Thymus (tissue), 11 donors: Measurements from ENCODE around the gene ALDH1L1. TPM values are rescaled to one million over a fixed set of nuclear protein-coding genes. Genes with fewer than 3 reads are reported as not detected.

Experiments used
- DNase-seq, 9 donors: peaks; one replicate each; pipeline ENCODE4 v3.0.0-alpha.2; 2013; ENCODE audit warnings: low spot score in 9 of 9, low read depth in 6 of 9, missing footprints in 1 of 9
- H3K27ac ChIP-seq, 2 donors: one replicate each; pipeline ENCODE4 v1.5.1; 2013; ENCODE audit warnings: control low read depth in 1 of 2, low read depth in 1 of 2, low read length in 1 of 2, mild to moderate bottlenecking in 1 of 2, moderate library complexity in 1 of 2
- H3K27me3 ChIP-seq, 2 donors: one replicate each; pipeline ENCODE4 v1.5.1; 2013; ENCODE audit warnings: low read length in 1 of 2; ENCODE audit not compliant: control insufficient read depth in 2 of 2, insufficient read depth in 1 of 2
- H3K36me3 ChIP-seq, 2 donors: one replicate each; pipeline ENCODE4 v1.5.1; 2013; ENCODE audit warnings: low read length in 1 of 2, mild to moderate bottlenecking in 1 of 2, moderate library complexity in 1 of 2; ENCODE audit not compliant: control insufficient read depth in 2 of 2, insufficient read depth in 2 of 2
- H3K4me1 ChIP-seq, 2 donors: one replicate each; pipeline ENCODE4 v1.5.1; 2013; ENCODE audit warnings: low read length in 2 of 2; ENCODE audit not compliant: control insufficient read depth in 2 of 2, insufficient read depth in 2 of 2
- H3K4me3 ChIP-seq, 2 donors: one replicate each; pipeline ENCODE4 v1.5.1; 2013; ENCODE audit warnings: low read length in 2 of 2, control low read depth in 1 of 2, mild to moderate bottlenecking in 1 of 2
- H3K9me3 ChIP-seq, 2 donors: one replicate each; pipeline ENCODE4 v1.5.1; 2013; ENCODE audit warnings: low read length in 1 of 2, mild to moderate bottlenecking in 1 of 2; ENCODE audit not compliant: control insufficient read depth in 2 of 2, insufficient read depth in 1 of 2
- WGBS: extraction: QIAGEN DNeasy Blood & Tissue Kit; methylation state at CpG from one replicate; pipeline ENCODE4 v1.1.7; 2013; 5-methylcytosine and 5-hydroxymethylcytosine counted together
- polyA plus RNA-seq: library from polyadenylated mRNA; stranded (reverse); fragments of 200-250 nt; gene quantifications from one replicate; pipeline ENCODE4 v1.2.3, GENCODE V29; 2013
- total RNA-seq: library from RNA; stranded (reverse); fragments of 120-200 nt; gene quantifications from one replicate; pipeline ENCODE4 v1.2.4, GENCODE V29; 2013
- donor health status: healthy.

ALDH1L1 gene
- total and polyA plus RNA-seq, 2 donors, result 0.85 to 15.6 TPM

DNA sequence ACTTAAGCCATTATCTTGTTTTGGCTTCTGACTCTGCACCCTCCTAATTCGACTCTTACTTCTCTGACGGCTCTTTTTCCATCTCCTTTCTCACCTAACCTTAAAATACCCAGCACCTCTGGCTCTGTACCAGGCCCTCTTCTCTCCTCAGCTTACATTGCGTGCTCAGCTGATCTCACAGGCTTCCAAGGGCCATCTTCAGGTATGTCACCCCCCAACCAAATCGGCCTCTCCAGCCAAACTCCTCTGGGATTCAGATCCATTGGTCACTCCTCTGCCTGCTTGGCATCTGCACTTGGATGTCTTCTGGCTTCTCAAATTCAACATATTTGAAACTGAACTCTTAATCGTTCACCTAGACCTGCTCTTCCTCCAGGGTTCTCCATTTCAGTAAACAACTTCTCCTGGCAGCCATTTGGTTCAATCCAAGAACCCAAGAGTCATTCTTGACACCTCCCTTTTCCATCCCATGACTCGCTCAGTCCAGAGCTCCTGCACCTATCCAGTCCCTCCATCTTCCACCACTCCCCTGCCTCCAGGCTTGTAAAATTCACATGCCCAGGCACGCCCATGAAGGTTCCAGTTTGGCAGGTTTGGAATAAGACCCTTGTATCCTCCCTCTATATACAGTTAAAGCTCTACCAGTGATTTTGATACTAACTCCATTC is 61.2 kb downstream of the ALDH1L1 start:
- no peaks in the 10 kb centered on the region for H3K9me3 ChIP-seq
- no peaks in the 10 kb centered on the region for H3K36me3 ChIP-seq
- no peak overlapping the region for H3K27ac ChIP-seq
- H3K4me1 ChIP-seq, result peaks cover 3 to 4% of the 10 kb centered on the region in 2 donors
- peaks cover 0 to 4% of the 10 kb centered on the region in 2 donors for H3K27me3 ChIP-seq
- 91% methylated on average over 7 of the region's 7 CpGs for WGBS
- H3K4me3 ChIP-seq, result no peak overlapping the region
- DNase-seq, result no peak

DNA sequence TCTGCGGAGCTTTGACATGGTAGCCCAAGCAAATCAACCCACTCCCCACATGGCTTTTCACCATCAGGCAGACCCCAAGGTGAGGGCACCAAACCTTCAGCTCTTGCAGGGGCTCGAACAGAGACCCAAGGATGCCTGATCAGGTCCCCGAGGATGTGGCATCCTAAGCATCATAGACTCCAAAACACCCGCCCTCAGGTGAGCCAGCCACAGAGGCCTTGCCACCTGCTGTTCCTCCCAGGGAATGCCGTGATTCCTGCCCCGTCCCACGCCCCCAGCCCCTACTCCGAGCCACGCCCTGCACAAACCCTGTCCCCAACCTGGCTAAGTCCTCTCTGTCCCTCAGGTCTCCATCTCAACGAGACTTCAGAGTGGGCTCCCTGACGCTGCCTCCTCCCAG is 61.8 kb downstream of the ALDH1L1 start:
- Histone ChIP-seq H3K36me3 (no peaks in the 10 kb centered on the region), H3K4me3 (no peak overlapping the region), H3K4me1 (peaks cover 3 to 4% of the 10 kb centered on the region in 2 donors), H3K27ac (no peak overlapping the region), H3K27me3 (peaks cover 0 to 2% of the 10 kb centered on the region in 2 donors), H3K9me3 (no peaks in the 10 kb centered on the region)
- 92% methylated on average over 11 of the region's 11 CpGs for WGBS
- DNase-seq, result no peak

DNA sequence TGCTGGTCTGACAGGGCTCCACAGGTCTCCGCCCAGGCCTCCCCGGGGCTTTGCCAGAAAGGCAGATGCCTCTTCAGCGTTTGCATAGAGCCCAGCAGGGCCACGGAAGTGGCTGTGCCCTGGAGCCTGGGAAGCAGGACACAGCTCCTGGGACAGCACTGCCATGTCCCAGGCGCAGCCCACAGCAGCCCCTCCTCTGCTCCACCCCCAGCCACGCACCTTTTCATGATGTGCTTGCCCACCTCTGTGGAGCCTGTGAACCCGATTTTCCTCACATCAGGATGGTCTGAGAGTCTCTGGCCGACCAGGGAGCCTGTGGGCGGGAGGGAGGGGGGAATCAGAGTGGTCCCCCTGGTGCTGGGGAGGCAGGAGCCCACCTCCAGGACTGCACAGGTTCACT is 62.6 kb downstream of the ALDH1L1 start:
- Histone ChIP-seq H3K4me3 (no peak overlapping the region), H3K27me3 (peaks cover 0 to 2% of the 10 kb centered on the region in 2 donors), H3K27ac (no peak overlapping the region), H3K36me3 (no peaks in the 10 kb centered on the region), H3K4me1 (peaks cover 3 to 4% of the 10 kb centered on the region in 2 donors), H3K9me3 (no peaks in the 10 kb centered on the region)
- DNase-seq, result no peak
- 85% methylated on average over 9 of the region's 9 CpGs for WGBS

DNA sequence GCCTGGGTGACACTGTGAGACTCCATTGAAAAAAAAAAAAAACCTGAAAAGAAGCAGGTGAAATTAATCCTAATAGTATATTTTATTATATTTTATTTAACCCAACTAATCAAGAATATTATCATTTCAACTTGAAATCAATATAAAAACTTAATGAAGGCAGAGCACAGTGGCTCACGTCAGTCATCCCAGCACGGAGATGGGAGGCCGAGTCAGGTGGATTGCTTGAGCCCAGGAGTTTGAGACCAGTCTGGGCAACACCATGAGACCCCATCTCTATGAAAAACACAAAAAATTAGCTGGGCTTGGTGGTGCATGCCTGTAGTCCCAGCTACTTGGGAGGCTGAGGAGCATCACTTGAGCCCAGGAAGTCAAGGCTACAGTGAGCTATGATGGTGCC is 63.2 kb downstream of the ALDH1L1 start:
- no peaks in the 10 kb centered on the region for H3K36me3 ChIP-seq
- DNase-seq, result no peak
- H3K27me3 ChIP-seq, result peaks cover 0 to 2% of the 10 kb centered on the region in 2 donors
- no peak overlapping the region for H3K27ac ChIP-seq
- WGBS, result 98% methylated on average over 3 of the region's 3 CpGs
- H3K4me1 ChIP-seq, result peaks cover 3 to 4% of the 10 kb centered on the region in 2 donors
- H3K4me3 ChIP-seq, result no peak overlapping the region
- H3K9me3 ChIP-seq, result no peaks in the 10 kb centered on the region

DNA sequence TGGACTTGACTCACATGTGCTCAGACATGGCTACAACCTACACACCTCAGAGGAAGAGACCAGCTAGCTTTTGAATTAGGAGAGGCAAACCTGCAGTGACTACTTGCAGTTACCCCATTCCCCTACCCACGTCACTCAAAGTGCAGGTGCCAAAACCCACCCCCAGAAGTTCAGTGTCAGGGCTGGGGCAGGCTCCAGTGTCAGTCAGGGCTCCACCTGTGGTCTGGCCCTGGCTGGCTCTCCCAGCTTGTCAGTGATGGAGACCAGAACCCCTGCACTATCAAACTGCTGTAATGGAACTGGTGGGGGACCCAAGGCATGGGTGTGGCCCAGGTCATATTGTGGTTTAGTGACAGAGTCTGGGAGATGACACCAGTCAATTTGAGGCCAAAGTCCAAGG is 63.9 kb downstream of the ALDH1L1 start:
- peak in 1 of 9 donors; percentile 66 for DNase-seq
- Histone ChIP-seq H3K4me1 (peaks cover 3 to 4% of the 10 kb centered on the region in 2 donors), H3K27ac (no peak overlapping the region), H3K4me3 (no peak overlapping the region), H3K27me3 (peaks cover 0 to 2% of the 10 kb centered on the region in 2 donors), H3K36me3 (no peaks in the 10 kb centered on the region), H3K9me3 (no peaks in the 10 kb centered on the region)
- 68% methylated on average over 1 of the region's 1 CpG for WGBS

DNA sequence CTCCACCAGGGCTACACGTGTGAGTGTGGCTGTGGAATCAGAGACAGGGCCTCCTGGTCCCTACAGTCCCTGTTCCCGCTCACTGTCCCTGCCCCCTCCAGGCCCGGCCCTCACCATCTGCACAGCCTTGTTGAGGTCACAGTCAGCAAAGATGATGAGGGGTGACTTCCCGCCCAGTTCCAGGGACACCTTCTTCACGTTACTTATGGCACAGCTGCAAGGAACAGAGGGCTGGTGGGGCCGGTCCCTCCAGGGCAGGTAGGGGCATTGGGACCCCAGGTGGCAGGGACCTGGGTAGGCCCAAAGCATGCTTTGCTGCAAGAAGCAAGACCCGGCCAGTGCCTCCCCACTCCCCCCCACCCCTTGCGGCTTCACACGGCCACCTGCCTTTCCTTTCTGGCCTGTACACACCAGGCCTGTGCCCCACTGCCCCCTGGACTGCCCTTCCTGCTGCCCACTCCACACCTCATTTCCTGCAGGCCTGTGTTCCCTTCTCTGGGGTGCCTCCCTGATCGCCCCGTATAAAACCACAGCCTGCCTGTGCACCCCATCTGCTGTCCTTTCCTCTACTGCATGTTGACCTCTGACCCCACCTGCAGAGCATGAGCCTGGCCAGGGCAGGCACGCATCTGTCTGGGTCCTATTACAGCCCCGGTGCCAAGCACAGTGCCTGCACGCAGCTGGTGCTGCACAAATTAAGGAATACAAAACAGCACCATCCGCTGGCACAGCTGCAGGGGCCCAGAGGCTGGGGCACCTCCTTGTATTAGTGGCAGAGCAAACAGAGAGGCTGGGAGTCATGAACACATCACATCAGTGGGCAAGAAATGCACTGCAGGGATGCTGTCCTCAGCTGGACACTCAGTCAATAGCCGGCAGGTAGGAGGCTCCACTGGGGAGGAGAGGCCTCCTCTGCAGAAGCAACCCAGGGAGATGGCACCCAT is 65.7 kb downstream of the ALDH1L1 start:
- Histone ChIP-seq H3K9me3 (no peaks in the 10 kb centered on the region), H3K4me1 (peaks cover 3 to 4% of the 10 kb centered on the region in 2 donors), H3K27me3 (peaks cover 0 to 2% of the 10 kb centered on the region in 2 donors), H3K4me3 (no peak overlapping the region), H3K36me3 (no peaks in the 10 kb centered on the region), H3K27ac (no peak overlapping the region)
- WGBS, result 97% methylated on average over 16 of the region's 16 CpGs
- no peak for DNase-seq

DNA sequence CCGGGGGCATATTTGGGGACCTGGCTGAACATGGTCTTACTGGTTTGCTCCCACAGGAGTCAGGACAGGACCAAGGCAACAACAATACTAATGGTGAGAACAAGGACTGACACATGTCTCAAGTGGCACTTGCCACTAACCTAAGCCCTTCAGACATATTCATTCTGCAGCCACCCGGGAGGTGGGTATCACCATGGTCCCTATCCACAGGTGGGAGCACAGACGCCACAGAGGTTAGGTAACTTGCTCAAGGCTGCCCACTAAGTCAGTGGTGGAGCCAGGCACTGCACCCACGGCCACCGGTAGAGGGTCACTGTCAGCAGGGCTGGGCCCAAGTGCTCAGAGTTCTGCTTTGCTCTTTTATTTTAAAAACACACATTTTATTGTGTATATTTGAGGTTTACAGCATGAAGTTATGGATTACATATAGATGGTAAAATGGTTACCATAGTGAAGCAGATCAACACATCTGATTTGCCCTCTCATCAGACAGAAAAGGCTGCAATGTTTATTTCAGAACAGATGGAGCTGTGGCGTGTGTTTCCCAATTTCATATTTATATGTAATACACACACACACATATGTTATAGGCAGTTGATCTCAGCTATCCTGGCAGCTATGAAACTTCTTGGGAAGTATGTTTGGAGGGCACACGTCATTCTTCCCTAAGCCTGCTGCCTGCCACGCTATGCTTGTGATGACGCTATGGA is 66.5 kb downstream of the ALDH1L1 start:
- Histone ChIP-seq H3K36me3 (no peaks in the 10 kb centered on the region), H3K9me3 (no peaks in the 10 kb centered on the region), H3K4me1 (peaks cover 3 to 4% of the 10 kb centered on the region in 2 donors), H3K27me3 (peaks cover 0 to 2% of the 10 kb centered on the region in 2 donors), H3K4me3 (no peak overlapping the region), H3K27ac (no peak overlapping the region)
- no peak for DNase-seq
- 90% methylated on average over 9 of the region's 9 CpGs for WGBS

DNA sequence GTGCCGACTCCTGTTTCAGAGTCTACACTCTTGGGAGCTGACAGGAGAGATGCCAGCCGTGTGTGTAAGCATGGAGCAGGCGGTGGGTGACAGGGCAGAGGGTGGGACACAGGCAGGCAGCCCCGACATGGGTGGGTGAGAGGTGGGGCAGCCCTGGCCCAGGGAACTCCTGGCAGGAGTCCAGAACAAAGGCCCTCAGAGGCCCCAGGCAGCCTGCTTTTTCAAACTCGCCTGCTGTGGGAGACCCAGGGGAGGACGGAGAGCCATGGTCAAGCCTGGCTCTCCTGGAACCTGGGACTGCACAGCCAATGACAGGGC is 67.2 kb downstream of the ALDH1L1 start:
- Histone ChIP-seq H3K27ac (no peak overlapping the region), H3K4me1 (peaks cover 3 to 6% of the 10 kb centered on the region in 2 donors), H3K36me3 (no peaks in the 10 kb centered on the region), H3K4me3 (no peak overlapping the region), H3K9me3 (no peaks in the 10 kb centered on the region), H3K27me3 (no peaks in the 10 kb centered on the region)
- DNase-seq, result no peak
- 96% methylated on average over 6 of the region's 6 CpGs for WGBS
